Caco-2 (cell line): ENCODE measurements around the gene SBF2. TPM values are rescaled to one million over a fixed set of nuclear protein-coding genes. Genes with fewer than 3 reads are reported as not detected.

ENCODE experiments used
- BruUV-seq: library from RNA; stranded (reverse); fragments of 400-500 nt; replicated peaks from 2 replicates; lab custom pipeline; 2021; lab: Mats Ljungman, UMichigan
- CTCF ChIA-PET: fragments of 300-600 bp; sonication (Branson Sonifier 250); formaldehyde crosslinking; loops from one replicate; lab custom pipeline; 2022; ENCODE audit warnings: antibody characterized with exemption; lab: Charles Lee
- POLR2A ChIA-PET: fragments of 300-600 bp; sonication (Branson Sonifier 250); formaldehyde crosslinking; loops from one replicate; lab custom pipeline; 2022; ENCODE audit warnings: antibody characterized with exemption; lab: Charles Lee
- DNase-seq, 2 experiments: peaks; one replicate each; pipeline versions ENCODE4 v3.0.0 to v3.0.0-alpha.2; 2020 to 2022
- H3K27me3 ChIP-seq: replicated peaks from 2 replicates; pipeline ENCODE4 v1.6.0; 2011; ENCODE audit warnings: low read length; ENCODE audit not compliant: control insufficient read depth, insufficient read depth
- H3K36me3 ChIP-seq: 2 replicates; pipeline ENCODE4 v1.5.1; 2011; ENCODE audit warnings: low read length; ENCODE audit not compliant: control insufficient read depth, insufficient read depth
- H3K4me1 ChIP-seq: fragments of 250-450 bp; sonication (Bioruptor Pico); 2 replicates; pipeline ENCODE4 v1.5.1; 2020; ENCODE audit warnings: mild to moderate bottlenecking
- H3K4me3 ChIP-seq: 2 replicates; pipeline ENCODE4 v1.5.1; 2011; ENCODE audit warnings: low read depth, mild to moderate bottlenecking, control low read depth, low read length
- H3K9me3 ChIP-seq: fragments of 250-450 bp; sonication (Bioruptor Pico); 2 replicates; pipeline ENCODE4 v1.5.1; 2020; ENCODE audit warnings: mild to moderate bottlenecking, moderate library complexity
- H3K27ac Mint-ChIP-seq: one replicate; pipeline ENCODE4 v1.8.0; 2022; ENCODE audit warnings: mixed read lengths; ENCODE audit not compliant: unreplicated experiment
- H3K27me3 Mint-ChIP-seq: one replicate; pipeline ENCODE4 v1.8.0; 2022; ENCODE audit warnings: mixed read lengths; ENCODE audit not compliant: insufficient read depth, unreplicated experiment
- H3K36me3 Mint-ChIP-seq: one replicate; pipeline ENCODE4 v1.8.0; 2022; ENCODE audit warnings: mild to moderate bottlenecking, mixed read lengths; ENCODE audit not compliant: insufficient read depth, unreplicated experiment
- H3K4me1 Mint-ChIP-seq: one replicate; pipeline ENCODE4 v1.8.0; 2022; ENCODE audit warnings: low read depth, mixed read lengths; ENCODE audit not compliant: unreplicated experiment
- H3K4me3 Mint-ChIP-seq: one replicate; pipeline ENCODE4 v1.8.0; 2022; ENCODE audit warnings: mild to moderate bottlenecking, moderate library complexity, mixed read lengths; ENCODE audit not compliant: unreplicated experiment
- H3K9me3 Mint-ChIP-seq: one replicate; pipeline ENCODE4 v1.8.0; 2022; ENCODE audit warnings: mixed read lengths; ENCODE audit not compliant: unreplicated experiment
- CTCF ChIP-seq, 2 experiments: fragments of 200-600 bp in 1 of 2; IDR thresholded peaks; 1 replicate in 1 of 2; 2 replicates in 1 of 2; pipeline versions ENCODE4 v1.5.1 to v1.8.0; 2011 to 2022; ENCODE audit warnings: antibody characterized with exemption in 1 of 2, control low read depth in 1 of 2, inconsistent platforms in 1 of 2, low read depth in 1 of 2, low read length in 1 of 2, mild to moderate bottlenecking in 1 of 2, moderate library complexity in 1 of 2; ENCODE audit not compliant: insufficient read depth in 1 of 2, severe bottlenecking in 1 of 2, unreplicated experiment in 1 of 2
- intact Hi-C: fragments of 100-400 bp; cut with micrococcal nuclease; formaldehyde crosslinking; loops from one replicate; pipeline ENCODE4 v1.10.0; 2022; ENCODE audit not compliant: unreplicated experiment
- total RNA-seq: library from RNA; stranded (reverse); gene quantifications from 2 replicates; pipeline ENCODE4 v1.2.3, GENCODE V29; 2022

Gene SBF2
- total RNA-seq, 1 experiment from 2014 or later, result 72.2 TPM

GRCh38 chr11:9787260-9787659 is 506.8 kb downstream of the SBF2 start:
- Histone ChIP-seq H3K9me3 (no peaks in the 10 kb centered on the region), H3K36me3 (peaks cover 1% of the 10 kb centered on the region; the same call in 1 of the 2 replicates), H3K27me3 (no peaks in the 10 kb centered on the region), H3K4me3 (no peak overlapping the region), H3K4me1 (no peaks in the 10 kb centered on the region)
- no peak for TF ChIP-seq CTCF (IDR thresholded peaks at IDR 0.05; ENCODE audit: insufficient read depth in 1 of 2, low read depth in 1 of 2, low read length in 1 of 2, severe bottlenecking in 1 of 2, unreplicated experiment in 1 of 2)
- Mint-ChIP-seq H3K27me3 (no peaks in the 10 kb centered on the region), H3K9me3 (no peaks in the 10 kb centered on the region), H3K4me1 (no peaks in the 10 kb centered on the region), H3K36me3 (peaks cover 67% of the 10 kb centered on the region), H3K27ac (no peak overlapping the region), H3K4me3 (no peak overlapping the region)
- BruUV-seq, result no TSS peak
- no peak for DNase-seq
- ChIA-PET CTCF (no interaction called here), POLR2A (interaction anchor here (0.9 kb wide), 1 partner anchor 29 kb away, joined by 4 read pairs; no protein-coding TSS in a partner anchor)
- intact Hi-C loops, result no loop called here

- H3K27me3 Mint-ChIP-seq, result no peaks in the 10 kb centered on the region
- ChIA-PET CTCF (no interaction called here), POLR2A (no interaction called here)
- no peak overlapping the region for H3K27ac Mint-ChIP-seq
- H3K36me3 Mint-ChIP-seq, result peaks cover 77% of the 10 kb centered on the region
- H3K4me3 ChIP-seq, result no peak overlapping the region
- no peaks in the 10 kb centered on the region for H3K9me3 ChIP-seq
- no peak overlapping the region for H3K4me3 Mint-ChIP-seq
- no TSS peak for BruUV-seq
- no peak for TF ChIP-seq CTCF (IDR thresholded peaks at IDR 0.05; ENCODE audit: insufficient read depth in 1 of 2, low read depth in 1 of 2, low read length in 1 of 2, severe bottlenecking in 1 of 2, unreplicated experiment in 1 of 2)
- H3K9me3 Mint-ChIP-seq, result no peaks in the 10 kb centered on the region
- no peaks in the 10 kb centered on the region for H3K4me1 ChIP-seq
- H3K27me3 ChIP-seq, result no peaks in the 10 kb centered on the region
- DNase-seq, result no peak
- intact Hi-C loops, result no loop called here
- peaks cover 4% of the 10 kb centered on the region for H3K36me3 ChIP-seq
- no peaks in the 10 kb centered on the region for H3K4me1 Mint-ChIP-seq
These were observed 509.3 kb downstream of the SBF2 start for GRCh38 chr11:9784602-9785315.

GRCh38 chr11:9783986-9784385 is 510.0 kb downstream of the SBF2 start:
- H3K36me3 ChIP-seq, result peaks cover 4% of the 10 kb centered on the region
- Mint-ChIP-seq H3K27me3 (no peaks in the 10 kb centered on the region), H3K27ac (no peak overlapping the region), H3K36me3 (peaks cover 72% of the 10 kb centered on the region), H3K4me3 (no peak overlapping the region), H3K9me3 (no peaks in the 10 kb centered on the region), H3K4me1 (no peaks in the 10 kb centered on the region)
- no peak for TF ChIP-seq CTCF (IDR thresholded peaks at IDR 0.05; ENCODE audit: insufficient read depth in 1 of 2, low read depth in 1 of 2, low read length in 1 of 2, severe bottlenecking in 1 of 2, unreplicated experiment in 1 of 2)
- intact Hi-C loops, result no loop called here
- DNase-seq, result no peak
- ChIA-PET POLR2A (no interaction called here), CTCF (no interaction called here)
- no peaks in the 10 kb centered on the region for H3K27me3 ChIP-seq
- H3K4me3 ChIP-seq, result no peak overlapping the region
- no peaks in the 10 kb centered on the region for H3K9me3 ChIP-seq
- H3K4me1 ChIP-seq, result no peaks in the 10 kb centered on the region
- no TSS peak for BruUV-seq
